ENCODE measurements around the gene SAPCD2. TPM values are rescaled to one million over a fixed set of nuclear protein-coding genes. Genes with fewer than 3 reads are reported as not detected.

Gene SAPCD2
- total RNA-seq, 1 experiment from 2014 or later: 57.5 TPM

DNA sequence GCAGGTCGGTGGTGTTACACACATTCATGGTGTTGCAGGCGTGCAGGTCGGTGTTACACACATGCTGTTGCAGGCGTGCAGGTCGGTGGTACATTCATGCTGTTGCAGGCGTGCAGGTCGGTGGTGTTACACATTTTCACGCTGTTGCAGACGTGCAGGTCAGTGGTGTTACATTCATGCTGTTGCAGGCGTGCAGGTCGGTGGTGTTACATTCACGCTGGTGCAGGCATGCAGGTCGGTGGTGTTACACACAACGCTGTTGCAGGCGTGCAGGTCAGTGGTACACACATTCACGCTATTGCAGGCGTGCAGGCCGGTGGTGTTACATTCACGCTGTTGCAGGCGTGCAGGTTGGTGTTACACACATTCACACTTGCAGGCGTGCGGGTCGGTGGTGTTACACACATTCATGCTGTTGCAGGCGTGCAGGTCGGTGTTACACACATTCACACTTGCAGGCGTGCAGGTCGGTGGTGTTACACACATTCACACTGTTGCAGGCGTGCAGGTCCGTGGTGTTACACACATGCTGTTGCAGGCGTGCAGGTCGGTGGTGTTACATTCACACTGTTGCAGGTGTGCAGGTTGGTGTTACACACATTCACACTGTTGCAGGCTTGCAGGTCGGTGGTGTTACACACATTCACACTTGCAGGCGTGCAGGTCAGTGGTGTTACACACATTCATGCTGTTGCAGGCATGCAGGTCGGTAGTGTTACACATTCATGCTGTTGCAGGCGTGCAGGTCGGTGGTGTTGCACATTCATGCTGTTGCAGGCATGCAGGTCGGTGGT, 33.0 kb upstream of the SAPCD2 start:
- TF ChIP-seq, protein P1, sequence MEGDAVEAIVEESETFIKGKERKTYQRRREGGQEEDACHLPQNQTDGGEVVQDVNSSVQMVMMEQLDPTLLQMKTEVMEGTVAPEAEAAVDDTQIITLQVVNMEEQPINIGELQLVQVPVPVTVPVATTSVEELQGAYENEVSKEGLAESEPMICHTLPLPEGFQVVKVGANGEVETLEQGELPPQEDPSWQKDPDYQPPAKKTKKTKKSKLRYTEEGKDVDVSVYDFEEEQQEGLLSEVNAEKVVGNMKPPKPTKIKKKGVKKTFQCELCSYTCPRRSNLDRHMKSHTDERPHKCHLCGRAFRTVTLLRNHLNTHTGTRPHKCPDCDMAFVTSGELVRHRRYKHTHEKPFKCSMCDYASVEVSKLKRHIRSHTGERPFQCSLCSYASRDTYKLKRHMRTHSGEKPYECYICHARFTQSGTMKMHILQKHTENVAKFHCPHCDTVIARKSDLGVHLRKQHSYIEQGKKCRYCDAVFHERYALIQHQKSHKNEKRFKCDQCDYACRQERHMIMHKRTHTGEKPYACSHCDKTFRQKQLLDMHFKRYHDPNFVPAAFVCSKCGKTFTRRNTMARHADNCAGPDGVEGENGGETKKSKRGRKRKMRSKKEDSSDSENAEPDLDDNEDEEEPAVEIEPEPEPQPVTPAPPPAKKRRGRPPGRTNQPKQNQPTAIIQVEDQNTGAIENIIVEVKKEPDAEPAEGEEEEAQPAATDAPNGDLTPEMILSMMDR (IDR thresholded peaks at IDR 0.05; ENCODE audit: insufficient read depth in 1 of 2, low read depth in 1 of 2, low read length in 1 of 2, severe bottlenecking in 1 of 2, unreplicated experiment in 1 of 2): no peak
- POLR2A ChIA-PET: no interaction called here
- intact Hi-C loops (cut with micrococcal nuclease; ENCODE audit: unreplicated experiment): no loop called here
- H3K27ac Mint-ChIP-seq (ENCODE audit: unreplicated experiment): no peak overlapping the region
- H3K36me3 Mint-ChIP-seq (ENCODE audit: insufficient read depth, unreplicated experiment): peaks cover 7% of the 10 kb centered on the region
- no TSS peak for BruUV-seq (replicated peaks)
- DNase-seq: no peak
- H3K27me3 Mint-ChIP-seq (ENCODE audit: insufficient read depth, unreplicated experiment): no peaks in the 10 kb centered on the region
- CTCF ChIA-PET: interaction anchor here (0.5 kb wide), 1 partner anchor 20 kb away, joined by 3 read pairs; no protein-coding TSS in a partner anchor
- H3K36me3 ChIP-seq (ENCODE audit: control insufficient read depth, insufficient read depth, low read length): peaks cover 25% of the 10 kb centered on the region
- no peaks in the 10 kb centered on the region for H3K9me3 Mint-ChIP-seq (ENCODE audit: unreplicated experiment)
- no peak overlapping the region for H3K4me3 Mint-ChIP-seq (ENCODE audit: unreplicated experiment)
- no peaks in the 10 kb centered on the region for H3K4me1 ChIP-seq
- no peaks in the 10 kb centered on the region for H3K4me1 Mint-ChIP-seq (ENCODE audit: low read depth, unreplicated experiment)
- H3K27me3 ChIP-seq (replicated peaks; ENCODE audit: control insufficient read depth, insufficient read depth, low read length): no peaks in the 10 kb centered on the region
- no peak overlapping the region for H3K4me3 ChIP-seq (ENCODE audit: low read depth, low read length)
- H3K9me3 ChIP-seq: no peaks in the 10 kb centered on the region

DNA sequence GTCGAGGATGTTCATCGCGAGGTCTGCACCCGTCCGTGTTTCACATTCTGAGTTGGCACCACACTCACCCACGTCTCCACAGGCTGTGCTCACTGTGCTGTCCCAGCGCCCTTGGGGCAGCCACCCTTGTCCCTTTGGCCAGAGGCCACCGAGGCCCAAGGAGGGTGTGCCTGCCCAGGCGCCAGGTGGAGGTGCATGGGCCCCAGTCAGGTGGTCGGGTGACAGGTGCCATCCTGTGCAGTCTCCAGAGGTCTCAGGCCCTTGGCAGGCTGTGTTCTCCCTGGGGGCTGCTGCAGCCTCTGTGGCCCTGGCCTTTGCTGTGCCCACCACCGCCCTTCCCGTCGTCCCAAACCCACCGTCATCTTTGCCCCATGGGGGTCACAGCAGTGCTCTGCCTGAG, 28.9 kb upstream of the SAPCD2 start:
- no peaks in the 10 kb centered on the region for H3K27me3 ChIP-seq (replicated peaks; ENCODE audit: control insufficient read depth, insufficient read depth, low read length)
- no peak overlapping the region for H3K4me3 ChIP-seq (ENCODE audit: low read depth, low read length)
- H3K36me3 ChIP-seq (ENCODE audit: control insufficient read depth, insufficient read depth, low read length): peaks cover 24% of the 10 kb centered on the region
- no peak for DNase-seq
- Mint-ChIP-seq H3K27ac (ENCODE audit: unreplicated experiment) (no peak overlapping the region), H3K27me3 (ENCODE audit: insufficient read depth, unreplicated experiment) (no peaks in the 10 kb centered on the region), H3K4me1 (ENCODE audit: low read depth, unreplicated experiment) (no peaks in the 10 kb centered on the region), H3K9me3 (ENCODE audit: unreplicated experiment) (no peaks in the 10 kb centered on the region), H3K36me3 (ENCODE audit: insufficient read depth, unreplicated experiment) (peaks cover 15% of the 10 kb centered on the region), H3K4me3 (ENCODE audit: unreplicated experiment) (no peak overlapping the region)
- ChIA-PET CTCF (no interaction called here), POLR2A (no interaction called here)
- H3K9me3 ChIP-seq: no peaks in the 10 kb centered on the region
- BruUV-seq (replicated peaks): no TSS peak
- H3K4me1 ChIP-seq: no peaks in the 10 kb centered on the region
- TF ChIP-seq, protein P1 (IDR thresholded peaks at IDR 0.05; ENCODE audit: insufficient read depth in 1 of 2, low read depth in 1 of 2, low read length in 1 of 2, severe bottlenecking in 1 of 2, unreplicated experiment in 1 of 2): no peak
- intact Hi-C loops (cut with micrococcal nuclease; ENCODE audit: unreplicated experiment): no loop called here

DNA sequence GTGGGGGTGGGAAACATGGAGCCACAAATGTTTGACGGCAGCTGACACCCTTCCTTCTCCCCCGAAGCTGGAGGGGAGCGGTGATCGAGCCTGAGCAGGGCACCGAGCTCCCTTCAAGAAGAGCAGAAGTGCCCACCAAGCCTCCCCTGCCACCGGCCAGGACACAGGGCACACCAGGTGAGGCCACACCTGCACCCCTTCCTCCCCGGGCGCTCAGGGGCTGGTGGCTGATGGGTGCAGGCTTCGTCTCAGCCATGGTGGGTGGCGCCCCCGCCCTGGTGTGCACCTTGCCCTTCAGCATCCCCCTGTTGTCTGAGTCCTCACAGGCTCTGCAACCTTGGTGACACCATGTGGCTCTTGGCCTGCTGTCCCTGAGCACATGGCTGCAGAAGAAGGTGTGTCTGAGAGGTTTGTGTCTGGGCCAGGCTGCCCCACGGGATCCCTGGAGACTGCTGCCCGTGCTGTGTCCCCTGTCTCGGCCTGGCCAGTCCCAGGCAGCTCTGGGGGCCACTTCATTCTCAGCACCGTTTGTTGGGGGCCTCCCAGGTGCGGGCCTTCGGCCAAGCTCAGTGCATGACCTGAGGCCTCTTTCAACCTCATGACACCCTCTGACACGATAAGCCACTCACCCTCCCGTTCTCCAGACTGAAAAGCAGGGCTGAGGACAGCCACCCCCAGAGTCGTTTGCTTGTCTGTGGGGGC, 27.6 kb upstream of the SAPCD2 start:
- DNase-seq: no peak
- no peak overlapping the region for H3K4me3 ChIP-seq (ENCODE audit: low read depth, low read length)
- no peaks in the 10 kb centered on the region for H3K4me1 ChIP-seq
- no TSS peak for BruUV-seq (replicated peaks)
- H3K27me3 Mint-ChIP-seq (ENCODE audit: insufficient read depth, unreplicated experiment): no peaks in the 10 kb centered on the region
- TF ChIP-seq, protein P1 (IDR thresholded peaks at IDR 0.05; ENCODE audit: insufficient read depth in 1 of 2, low read depth in 1 of 2, low read length in 1 of 2, severe bottlenecking in 1 of 2, unreplicated experiment in 1 of 2): no peak
- no peak overlapping the region for H3K4me3 Mint-ChIP-seq (ENCODE audit: unreplicated experiment)
- intact Hi-C loops (cut with micrococcal nuclease; ENCODE audit: unreplicated experiment): no loop called here
- no peaks in the 10 kb centered on the region for H3K9me3 Mint-ChIP-seq (ENCODE audit: unreplicated experiment)
- H3K9me3 ChIP-seq: no peaks in the 10 kb centered on the region
- no peaks in the 10 kb centered on the region for H3K27me3 ChIP-seq (replicated peaks; ENCODE audit: control insufficient read depth, insufficient read depth, low read length)
- CTCF ChIA-PET: interaction anchor here (0.9 kb wide), 1 partner anchor 28 kb away, joined by 7 read pairs; the partner anchor contains the start of gene SAPCD2
- H3K36me3 Mint-ChIP-seq (ENCODE audit: insufficient read depth, unreplicated experiment): peaks cover 15% of the 10 kb centered on the region
- H3K27ac Mint-ChIP-seq (ENCODE audit: unreplicated experiment): no peak overlapping the region
- peaks cover 15% of the 10 kb centered on the region for H3K36me3 ChIP-seq (ENCODE audit: control insufficient read depth, insufficient read depth, low read length)
- POLR2A ChIA-PET: no interaction called here
- H3K4me1 Mint-ChIP-seq (ENCODE audit: low read depth, unreplicated experiment): no peaks in the 10 kb centered on the region

Measured in Caco-2 (cell line).